Fibroblast of pulmonary artery (primary cell): ENCODE results near the gene CSTA.

ENCODE experiments used
- DNase-seq: peaks from one replicate; pipeline ENCODE4 v3.0.0-alpha.2; 2010; ENCODE audit warnings: low read depth
- H3K4me3 ChIP-seq: replicated peaks from 2 replicates; pipeline ENCODE4 v1.5.1; 2011; ENCODE audit warnings: low read depth, mild to moderate bottlenecking, control low read depth, low read length, moderate library complexity
- CTCF ChIP-seq: IDR thresholded peaks from 2 replicates; pipeline ENCODE4 v1.5.1; 2011; ENCODE audit warnings: mild to moderate bottlenecking, control low read depth, low read length, inconsistent platforms; ENCODE audit errors: missing control alignments

The CSTA gene

GRCh38 chr3:122389197-122389596 is 64.1 kb downstream of the CSTA start:
- DNase-seq: no peak
- no peak for TF ChIP-seq CTCF
- H3K4me3 ChIP-seq: no peak overlapping the region

DNA sequence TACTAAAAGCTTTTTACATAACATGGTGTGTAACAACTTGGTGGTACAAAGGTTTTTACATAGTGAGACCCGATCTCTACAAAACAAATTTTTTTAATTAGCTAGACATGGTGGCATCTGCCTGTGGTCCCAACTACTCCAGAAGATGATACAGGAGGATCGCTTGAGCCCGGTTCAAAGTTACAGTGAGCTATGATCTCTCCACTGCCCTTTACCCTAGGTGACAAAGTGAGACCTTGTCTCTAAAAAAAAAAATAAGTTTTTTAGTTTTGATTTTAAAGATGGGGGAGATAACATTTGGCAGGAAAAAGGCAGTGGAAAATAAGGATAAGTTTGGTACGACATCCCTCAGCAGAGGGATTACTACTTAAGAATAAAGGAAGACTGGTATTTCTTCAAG is 64.8 kb downstream of the CSTA start:
- DNase-seq: no peak
- TF ChIP-seq CTCF: no peak
- H3K4me3 ChIP-seq: no peak overlapping the region

- no peak for TF ChIP-seq CTCF
- no peak overlapping the region for H3K4me3 ChIP-seq
- peak; percentile 6 for DNase-seq
Measured at GRCh38 chr3:122390665-122391064, 65.6 kb downstream of the CSTA start.
